NCI-H2227 (cell line): ENCODE data around the gene EPB41L2.
A peak's percentile ranks its signal among the peaks of the same experiment; 100 is the strongest.
"Not testable (repeated sequence)": the region's sequence is repeated elsewhere in the genome, so short reads cannot be mapped to it uniquely, and the experiment has no call there.

Experiments used
- DNase-seq: peaks from one replicate; lab custom pipeline; 2025; ENCODE audit not compliant: unreplicated experiment; lab: John Stamatoyannopoulos, UW

The EPB41L2 gene

DNA sequence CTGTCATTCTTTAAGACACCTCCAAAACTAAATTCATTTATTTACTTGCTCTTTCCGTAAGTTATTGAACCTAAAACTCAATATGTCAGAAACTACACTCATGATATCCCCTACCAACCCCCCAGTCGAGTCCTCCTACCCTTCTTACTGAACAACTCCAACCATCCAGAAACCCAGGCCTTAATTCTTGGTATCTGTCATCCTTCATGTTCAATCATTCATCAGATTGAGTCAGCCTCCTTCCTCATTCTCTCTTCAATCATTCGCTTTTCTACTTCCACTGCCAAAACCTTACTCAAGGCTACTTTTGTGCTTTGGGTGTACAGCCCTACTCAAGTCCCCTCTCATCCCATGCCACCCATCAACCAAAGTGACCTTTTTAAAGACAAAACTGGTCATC, 140.1 kb downstream of the EPB41L2 start:
- DNase-seq: no peak

DNA sequence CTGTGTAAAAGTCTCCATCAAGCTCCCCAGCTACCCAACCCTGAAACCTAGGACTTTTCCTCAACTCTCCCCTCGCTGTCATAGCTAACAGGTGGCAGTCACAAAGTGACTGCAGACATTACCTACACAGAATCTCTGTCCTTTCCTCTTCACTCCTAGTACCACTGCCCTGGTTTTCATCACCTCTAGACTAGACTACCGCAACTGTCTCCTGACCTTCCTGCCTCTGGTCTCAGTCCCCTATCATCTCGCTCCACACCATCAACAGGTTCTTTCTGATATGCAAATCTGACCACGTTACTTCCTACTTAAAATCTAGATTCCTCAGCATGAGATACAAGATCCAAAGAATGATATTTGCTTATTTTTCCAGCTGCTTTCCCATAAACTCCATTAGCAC, 142.1 kb downstream of the EPB41L2 start:
- DNase-seq: no peak

DNA sequence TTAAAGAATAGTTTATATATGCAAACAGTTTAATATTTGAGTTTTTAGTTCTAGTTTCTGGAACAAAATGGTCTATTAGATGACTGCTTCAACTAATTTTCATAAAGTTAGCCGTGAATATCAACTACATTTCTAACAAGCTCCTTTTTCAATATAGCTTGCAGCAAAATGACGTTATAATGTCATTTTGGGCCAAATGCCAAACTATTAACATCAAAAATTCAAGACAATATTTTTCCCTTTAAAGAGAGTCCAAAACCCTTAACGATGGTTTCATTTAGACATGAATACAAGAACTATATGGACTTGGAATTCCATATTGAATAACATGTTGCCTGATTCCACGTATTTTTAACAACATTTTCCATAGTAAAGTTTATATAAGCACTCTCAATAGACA, 144.9 kb downstream of the EPB41L2 start:
- no peak for DNase-seq

DNA sequence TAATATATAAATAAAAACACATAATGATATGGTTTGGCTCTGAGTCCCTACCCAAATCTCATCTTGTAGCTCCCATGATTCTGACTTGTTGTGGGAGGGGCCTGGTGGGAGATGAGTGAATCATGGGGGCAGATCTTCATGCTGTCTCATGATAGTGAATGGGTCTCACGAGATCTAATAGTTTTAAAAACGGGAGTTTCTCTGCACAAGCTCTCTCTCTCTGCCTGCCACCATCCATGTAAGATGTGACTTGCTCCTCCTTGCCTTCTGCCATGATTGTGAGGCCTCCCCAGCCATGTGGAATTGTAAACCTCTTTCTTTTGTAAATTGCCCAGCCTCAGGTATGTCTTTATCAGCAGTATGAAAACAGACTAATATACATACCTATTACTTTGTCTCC, 147.4 kb downstream of the EPB41L2 start:
- DNase-seq: not testable (repeated sequence)

DNA sequence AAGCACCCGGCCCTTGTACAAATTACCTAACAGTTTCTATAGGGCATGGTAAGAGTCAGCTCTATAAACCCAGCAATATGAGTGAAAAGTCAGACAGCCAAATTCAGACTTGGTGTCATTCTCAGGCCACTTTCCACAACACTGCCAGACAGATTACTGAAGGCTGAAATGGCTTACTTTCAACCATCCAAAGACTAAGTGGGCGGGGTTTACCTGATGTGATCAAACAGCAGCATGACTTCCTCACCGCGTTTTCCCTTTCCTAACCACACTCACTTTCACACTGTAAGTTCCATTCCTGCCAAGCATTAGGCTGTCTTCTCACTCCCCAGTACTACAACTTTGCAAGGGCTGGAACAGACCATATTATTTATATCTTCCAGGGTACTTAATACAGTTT, 149.9 kb downstream of the EPB41L2 start:
- no peak for DNase-seq

DNA sequence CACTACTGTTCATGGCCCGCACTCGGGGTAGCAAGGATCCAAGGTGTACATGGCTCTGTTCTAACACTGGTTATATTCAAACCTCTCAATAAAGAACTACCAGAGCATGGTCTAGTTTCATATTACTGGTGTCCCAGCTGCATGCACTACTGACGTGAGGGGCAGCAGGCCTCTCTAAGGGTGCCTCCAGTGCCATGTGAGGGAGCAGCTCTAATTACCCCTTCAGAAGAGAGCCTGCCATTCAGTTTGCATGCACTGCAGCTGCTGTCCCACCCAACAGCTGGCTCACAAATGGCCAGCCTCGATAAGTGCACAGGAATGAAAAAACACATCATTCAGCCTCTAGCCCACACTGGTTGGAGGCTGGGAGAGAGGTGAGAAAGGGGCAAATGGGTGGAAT, 150.6 kb downstream of the EPB41L2 start:
- no peak for DNase-seq

DNA sequence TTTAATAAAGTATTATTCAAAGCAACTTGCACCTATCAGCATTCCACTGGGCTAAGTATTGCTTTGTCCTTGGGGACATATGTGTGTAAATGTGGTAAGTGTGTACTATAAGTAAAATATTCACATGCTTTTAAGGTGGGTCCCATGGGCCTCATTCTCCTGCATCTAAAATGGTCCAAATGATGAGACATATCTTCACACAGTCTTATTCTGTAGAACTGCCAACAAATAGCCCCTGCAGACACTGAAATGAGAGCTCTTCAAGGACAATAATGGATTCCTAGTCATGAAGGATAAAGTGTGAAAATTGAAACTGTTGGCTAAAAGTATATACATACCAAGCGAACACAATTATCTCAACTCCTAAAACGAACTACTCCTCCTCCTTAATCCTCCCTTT, 154.1 kb downstream of the EPB41L2 start:
- DNase-seq: no peak

DNA sequence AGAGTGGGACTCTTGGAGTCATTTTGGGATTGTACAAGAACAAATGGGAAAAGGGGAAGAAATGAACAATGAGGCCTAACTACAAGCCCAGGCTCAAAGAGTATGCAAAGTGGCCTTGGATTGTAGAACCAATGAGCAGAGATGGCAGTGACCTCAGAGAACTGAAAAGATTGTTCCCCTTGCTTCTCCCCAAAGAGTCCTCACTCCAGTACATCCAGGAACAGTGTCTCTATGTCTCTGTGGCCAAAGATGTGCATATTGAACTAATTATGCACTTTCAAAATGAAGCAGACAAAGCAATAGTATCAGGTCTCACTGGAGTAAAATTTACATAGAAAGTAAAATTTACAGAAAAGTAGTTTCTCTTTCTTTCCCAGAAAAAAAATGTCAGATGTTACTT, 154.9 kb downstream of the EPB41L2 start:
- DNase-seq: no peak

DNA sequence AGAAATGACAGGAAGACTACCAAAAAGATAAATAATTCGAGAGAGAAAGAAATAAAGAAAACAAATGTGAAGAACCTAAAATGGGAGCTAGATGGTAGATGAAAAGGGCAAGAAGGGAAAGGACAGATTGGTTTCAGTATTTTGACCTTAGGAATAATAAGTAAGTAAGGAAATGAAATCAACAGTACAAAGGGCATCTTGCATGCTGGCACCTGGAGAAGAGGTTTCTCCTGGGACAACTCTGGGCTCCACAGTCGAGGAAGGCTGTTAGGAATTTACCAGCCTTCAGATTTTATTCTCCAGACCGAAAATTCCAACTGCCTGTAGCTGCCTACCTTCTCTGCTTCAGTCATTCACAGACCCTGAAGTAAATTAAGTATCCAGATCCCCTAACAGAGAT, 155.4 kb downstream of the EPB41L2 start:
- no peak for DNase-seq

DNA sequence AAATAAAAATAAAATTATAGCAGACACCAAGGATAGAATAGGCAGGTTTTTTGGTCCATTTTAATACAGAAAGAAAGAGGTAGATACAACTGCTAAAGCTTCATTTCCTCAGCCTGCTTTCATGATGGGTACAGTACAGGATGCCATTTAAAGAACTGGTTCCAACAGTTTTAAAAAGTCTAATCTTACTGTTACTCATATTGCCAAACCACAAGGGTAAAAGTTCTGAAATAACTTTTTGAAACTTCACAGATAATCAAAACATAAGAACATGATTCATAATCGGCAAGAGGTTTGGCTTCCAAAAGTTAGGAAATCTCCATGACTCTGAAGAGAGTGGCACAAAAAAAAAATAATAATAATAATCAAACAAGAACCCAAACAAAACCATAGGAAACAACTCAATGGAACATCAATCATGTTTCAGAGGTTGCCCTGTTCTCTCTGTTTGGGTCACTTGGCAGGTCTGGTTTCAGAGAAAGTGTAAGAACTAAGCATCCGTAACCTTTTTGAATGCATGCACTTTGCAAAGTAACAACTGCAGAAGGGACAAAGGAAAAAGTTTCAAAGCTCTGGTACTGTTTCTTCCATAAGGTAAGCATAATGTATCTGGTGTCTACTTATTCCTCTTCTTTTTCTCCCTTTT, 156.2 kb downstream of the EPB41L2 start:
- DNase-seq: no peak

DNA sequence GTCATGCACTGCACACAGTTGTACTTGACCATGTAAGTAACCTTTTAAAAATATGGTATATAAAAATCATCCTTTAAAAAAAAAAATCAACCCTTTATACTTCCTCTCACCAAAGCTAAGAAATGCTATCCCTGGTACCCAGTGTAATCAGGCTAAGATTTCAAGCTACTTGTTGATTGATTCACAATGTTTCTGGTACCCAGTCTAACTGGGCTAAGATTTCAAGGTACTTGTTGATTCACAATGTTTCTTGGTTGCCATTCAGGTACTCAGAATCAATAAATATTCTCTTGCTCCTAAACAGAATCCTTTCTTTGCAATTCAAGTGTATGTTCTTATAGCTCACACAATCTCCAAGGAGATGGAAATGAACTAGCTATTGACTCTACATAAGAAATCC, 159.4 kb downstream of the EPB41L2 start:
- no peak for DNase-seq

DNA sequence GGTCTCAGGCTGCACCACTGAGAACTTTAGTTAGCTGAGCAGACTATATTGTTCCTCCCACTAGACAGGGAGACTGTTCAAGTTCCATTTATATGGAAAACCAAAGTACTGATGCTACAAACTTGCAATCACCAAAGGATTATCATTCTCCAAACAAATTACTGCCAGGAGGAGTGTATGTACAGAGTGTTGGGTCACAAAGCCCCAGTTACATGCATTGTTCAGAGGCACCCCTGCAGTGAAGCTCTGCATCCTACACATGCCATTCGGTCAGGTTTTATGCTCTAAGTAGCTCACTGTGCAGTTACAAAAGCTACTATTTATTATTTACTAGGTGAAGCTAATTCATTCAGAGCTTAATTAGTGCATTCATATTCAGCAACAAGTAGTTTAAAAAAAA, 160.0 kb downstream of the EPB41L2 start:
- DNase-seq: no peak

DNA sequence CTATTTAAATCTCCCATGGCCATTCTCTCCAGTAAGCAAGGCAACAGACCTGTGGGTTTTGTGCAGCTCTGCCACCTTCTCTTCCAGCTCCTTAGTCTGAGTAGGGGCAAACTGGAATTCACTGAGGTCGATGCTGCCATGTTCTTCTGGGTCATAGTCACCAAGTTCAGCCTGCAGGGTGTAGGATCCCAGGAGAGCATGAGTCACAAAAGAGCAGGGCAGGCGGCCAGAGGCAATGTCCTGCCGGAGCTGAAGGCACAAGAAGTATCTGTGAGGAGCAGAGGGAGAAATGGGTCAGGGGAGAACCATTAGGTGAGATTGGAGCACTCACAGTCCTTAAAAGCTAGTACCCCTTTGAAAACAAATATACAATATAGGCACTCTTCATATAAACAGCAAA, 162.1 kb downstream of the EPB41L2 start:
- no peak for DNase-seq

DNA sequence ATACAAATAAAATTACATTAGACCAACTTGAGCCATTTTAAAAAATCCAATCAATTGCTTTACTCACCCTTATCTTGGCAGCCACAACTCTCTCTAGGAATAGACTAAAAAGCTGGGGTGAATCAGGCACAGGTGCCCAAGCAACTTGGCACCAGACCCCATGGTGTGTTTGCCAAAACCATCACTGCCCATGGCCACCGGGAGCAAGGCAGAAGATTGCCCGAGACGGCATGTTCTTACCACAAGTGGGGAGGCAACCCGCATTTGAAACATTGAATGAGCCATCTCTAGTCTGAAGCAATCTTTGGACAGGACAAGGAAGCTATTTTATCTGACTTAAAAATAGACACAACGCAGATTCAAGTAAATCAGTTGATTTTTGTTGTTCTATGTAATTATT, 166.8 kb downstream of the EPB41L2 start:
- DNase-seq: no peak

DNA sequence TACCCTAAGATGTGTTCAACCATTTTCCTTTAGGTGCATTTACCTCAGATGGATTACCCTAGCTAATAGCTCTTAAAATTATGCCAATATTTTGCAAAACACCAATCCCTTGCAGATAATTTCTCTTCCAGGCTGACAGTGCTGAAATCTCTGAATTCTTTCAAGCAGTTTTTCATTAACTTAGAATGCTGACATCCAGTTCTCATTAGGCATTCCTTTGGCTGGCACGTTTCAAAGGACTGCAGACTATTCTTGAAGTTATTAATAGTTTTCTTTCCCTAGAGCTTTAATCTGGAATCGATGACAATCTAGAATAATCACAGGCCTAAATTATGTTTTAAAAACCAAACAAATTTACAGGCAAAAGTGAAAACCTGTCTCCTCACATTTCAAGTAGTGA, 167.5 kb downstream of the EPB41L2 start:
- DNase-seq: no peak

DNA sequence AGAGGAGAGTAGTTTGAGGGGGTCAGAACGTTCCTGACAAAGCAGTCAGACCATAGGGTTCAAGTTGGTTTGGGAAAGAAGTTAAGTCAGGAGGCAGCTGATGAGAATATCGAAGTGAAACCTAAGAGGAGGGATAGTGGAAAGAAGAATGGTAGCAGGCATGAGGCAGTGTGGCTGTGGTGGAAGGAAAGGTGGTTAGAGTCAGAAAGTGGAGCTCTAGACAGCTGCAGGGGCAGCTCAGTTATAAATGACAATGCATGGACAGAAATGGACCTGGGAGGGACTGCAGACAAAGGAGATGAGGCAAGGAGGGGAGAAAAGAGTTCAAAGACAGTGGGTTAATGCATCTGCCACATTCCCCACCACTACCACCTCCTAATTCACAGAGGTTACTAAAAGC, 169.3 kb downstream of the EPB41L2 start:
- no peak for DNase-seq

DNA sequence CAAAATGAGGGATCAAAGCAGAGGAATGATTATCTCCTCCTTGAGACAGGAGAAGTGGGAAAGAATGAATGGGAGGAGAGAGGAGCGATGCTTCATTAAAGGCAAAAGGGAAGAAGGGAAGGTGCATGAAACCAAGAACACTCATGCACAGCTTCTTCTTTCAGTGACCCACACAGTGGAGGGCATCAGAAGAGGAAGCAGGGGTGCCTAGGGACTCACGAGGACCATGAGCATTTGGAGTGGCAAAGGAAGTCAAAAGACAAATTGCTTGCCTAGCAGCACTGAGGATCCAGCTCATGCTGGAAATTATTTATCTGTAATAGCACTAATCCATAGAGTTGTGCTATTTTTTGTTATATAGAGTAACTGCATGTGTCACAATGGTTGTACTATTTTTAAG, 169.8 kb downstream of the EPB41L2 start:
- DNase-seq: no peak

DNA sequence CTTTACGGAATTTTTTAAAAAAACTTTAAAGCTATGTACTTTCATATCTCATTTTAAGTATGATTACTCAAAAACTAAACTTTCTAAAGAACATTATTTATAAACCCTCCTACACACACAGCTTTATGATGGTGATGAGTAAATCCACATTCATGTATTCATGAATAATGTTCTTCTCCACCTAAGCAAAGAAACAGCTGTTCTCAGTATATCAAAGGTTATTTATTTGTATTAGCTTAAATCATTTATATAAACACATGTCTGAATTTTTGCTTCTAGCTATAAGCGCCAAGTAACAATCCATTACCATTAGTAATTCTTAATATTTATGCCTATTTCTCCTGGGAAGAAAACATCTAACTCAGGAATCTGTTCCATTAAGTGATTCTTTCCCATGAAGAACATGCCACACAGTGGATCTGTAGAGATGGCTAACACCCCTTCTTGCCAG, 172.5 kb downstream of the EPB41L2 start:
- no peak for DNase-seq

DNA sequence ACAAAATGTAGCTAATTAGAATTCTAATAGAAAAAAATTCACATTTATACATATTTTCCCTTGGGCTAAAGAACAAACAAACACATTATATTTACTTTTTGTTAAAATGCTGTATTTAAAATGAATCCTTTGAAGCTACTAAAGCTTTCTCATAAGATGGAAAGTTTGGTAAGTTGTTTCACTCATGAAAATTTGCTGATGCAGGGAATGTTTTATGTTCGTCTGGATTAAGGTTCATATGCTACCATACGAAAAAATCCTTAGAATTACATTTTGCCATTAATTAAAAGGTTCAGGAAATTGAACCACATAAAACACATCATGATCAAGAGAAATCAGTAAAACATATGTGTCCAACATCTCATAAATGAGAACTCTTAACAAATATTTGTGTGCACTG, 173.6 kb downstream of the EPB41L2 start:
- no peak for DNase-seq

DNA sequence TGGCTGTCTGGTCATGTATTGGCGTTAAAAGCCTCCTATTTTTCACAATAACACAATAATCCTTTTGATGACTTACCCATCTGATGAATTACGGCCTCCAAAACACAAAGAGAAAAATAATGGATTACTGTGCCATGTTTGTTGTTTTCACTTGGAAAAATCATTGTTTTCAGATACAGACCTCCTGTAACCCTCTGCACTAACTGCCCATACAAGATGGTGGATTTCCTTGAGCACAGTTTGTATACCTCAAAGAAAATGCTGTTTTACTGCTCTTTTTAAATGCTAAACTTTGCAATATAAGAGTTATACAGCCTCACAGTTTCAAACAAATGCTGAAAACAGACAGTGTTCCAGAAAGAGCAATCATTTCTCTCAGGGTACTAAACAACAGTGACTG, 174.8 kb downstream of the EPB41L2 start:
- no peak for DNase-seq

DNA sequence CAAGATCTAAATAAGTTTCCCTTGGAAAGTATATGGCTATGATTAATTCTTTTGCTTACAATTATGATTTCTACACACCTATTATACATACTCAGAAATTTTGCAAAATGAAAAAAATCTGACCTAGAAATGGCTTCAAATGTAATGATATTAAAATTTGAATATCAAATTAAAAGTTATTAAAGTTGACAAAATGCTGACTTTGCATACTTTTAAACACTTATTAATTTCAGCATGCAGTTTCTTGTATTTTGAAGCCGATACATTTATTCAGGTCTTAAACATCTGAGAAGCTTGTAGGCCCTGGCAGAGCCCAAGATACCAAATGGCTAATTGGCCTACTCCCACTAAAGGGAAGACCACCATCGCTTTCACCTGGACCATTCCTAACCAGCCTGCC, 176.1 kb downstream of the EPB41L2 start:
- no peak for DNase-seq

DNA sequence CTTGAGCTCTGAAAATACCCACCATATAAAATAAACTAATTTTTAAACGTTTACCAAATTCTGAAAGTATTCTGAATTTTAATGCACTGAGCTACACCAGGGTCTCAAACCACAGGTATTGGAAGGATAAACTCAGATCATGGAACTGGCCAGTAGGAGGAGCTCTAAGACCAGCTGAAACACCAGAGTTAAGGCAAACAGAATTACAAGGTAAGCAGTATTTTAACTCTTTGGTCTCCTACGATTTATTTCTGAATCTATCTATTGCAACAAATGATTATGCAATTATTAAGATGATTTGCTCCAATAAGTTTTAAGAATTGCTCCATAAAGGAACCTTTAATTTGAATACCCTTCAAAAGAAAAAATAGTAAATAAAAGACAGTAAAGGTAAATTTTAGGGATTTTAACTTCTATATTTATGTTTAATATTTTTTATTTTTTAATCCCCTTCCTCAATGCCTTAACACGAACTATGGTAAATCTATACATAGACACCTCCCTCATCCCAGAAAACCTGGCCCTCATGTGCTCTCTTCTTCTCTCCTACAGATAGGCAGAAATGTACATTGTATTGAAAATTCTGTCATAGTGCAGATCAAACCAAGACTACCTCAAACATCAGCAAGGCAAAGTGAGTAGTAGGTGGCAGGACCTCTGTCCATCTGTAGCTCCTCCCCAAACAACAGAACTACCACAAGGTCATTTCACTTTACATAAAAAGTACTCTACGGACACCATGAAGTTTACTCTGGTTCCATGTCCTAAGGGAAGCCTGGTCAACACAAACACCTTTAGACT, 177.5 kb downstream of the EPB41L2 start:
- DNase-seq: peak; percentile 41

DNA sequence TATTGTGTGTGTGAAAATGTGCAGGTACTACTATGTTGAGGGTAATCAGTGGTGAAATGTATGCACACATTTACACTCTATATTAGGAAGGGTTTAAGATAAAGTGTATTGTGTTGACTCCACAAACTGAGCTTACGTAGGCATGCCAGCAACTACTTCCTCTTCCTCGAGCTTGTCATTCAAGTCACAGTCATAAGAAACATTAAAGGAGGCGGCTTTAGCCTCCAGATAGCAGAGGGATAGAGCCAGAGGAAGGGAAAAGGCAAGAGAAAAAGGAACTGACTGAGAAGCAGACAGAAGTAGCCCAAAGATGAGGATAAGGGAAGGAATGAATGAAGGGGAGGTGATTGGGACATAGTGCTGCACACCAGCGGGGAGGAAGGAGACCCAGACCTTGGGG, 180.7 kb downstream of the EPB41L2 start:
- no peak for DNase-seq
